DND-41 (cell line): Measurements from ENCODE around the gene CACHD1.

Experiments
- CTCF ChIP-seq: IDR thresholded peaks from 2 replicates; pipeline ENCODE4 v1.5.1; 2012; ENCODE audit warnings: borderline replicate concordance, low read length, moderate library complexity, mild to moderate bottlenecking; ENCODE audit not compliant: poor library complexity, severe bottlenecking; ENCODE audit errors: extremely low read depth
- EZH2 ChIP-seq: IDR thresholded peaks from 3 replicates; pipeline ENCODE4 v1.6.1; 2012; ENCODE audit warnings: borderline replicate concordance, low read depth, mild to moderate bottlenecking, moderate library complexity, low read length, inconsistent platforms; ENCODE audit not compliant: severe bottlenecking

DNA sequence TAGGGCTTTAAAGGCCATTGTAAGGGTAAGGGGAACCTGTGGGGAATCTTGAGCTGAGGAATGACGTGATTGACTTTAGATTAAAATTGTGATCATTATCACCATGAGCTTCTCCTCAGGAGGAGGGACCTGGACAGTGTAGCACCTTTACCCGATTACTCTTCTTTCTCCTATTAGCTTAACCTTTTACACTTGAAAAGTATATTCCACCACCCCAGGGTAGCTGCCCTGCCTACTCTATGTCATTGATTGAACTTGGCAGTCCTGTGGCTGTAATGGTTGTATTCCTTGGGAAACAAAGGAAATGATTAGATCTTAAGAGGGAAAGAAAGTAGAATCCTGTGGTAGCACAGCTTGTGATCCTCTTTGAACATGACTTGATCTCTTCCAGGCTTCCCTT lies 47.7 kb downstream of the CACHD1 start:
- no peak for TF ChIP-seq CTCF
- TF ChIP-seq EZH2: no peak
